K562 (cell line): Measurements from ENCODE around the gene MYOM1. TPM values are rescaled to one million over a fixed set of nuclear protein-coding genes. Genes with fewer than 3 reads are reported as not detected.

Source experiments
- ATAC-seq: fragments of 200-7000 bp; cut with Tn5 transposase; 3 replicates; pipeline ENCODE4 v1.9.1; 2020; ENCODE audit warnings: moderate library complexity
- BruUV-seq: library from RNA; stranded (reverse); fragments of 400-500 nt; replicated peaks from 2 replicates; lab custom pipeline; 2021; lab: Mats Ljungman, UMichigan
- CTCF ChIA-PET: fragments of 300-600 bp; formaldehyde crosslinking; extraction: SDS; loops from one replicate; lab custom pipeline; 2021; ENCODE audit warnings: low intra/inter-chr PET ratio; lab: Yijun Ruan, JAX
- POLR2A ChIA-PET: fragments of 300-600, 350-650 bp; sonication (Branson Sonifier 250); formaldehyde crosslinking; extraction: SDS; loops from one replicate; lab custom pipeline; 2021; ENCODE audit warnings: antibody characterized with exemption, inconsistent platforms; lab: Yijun Ruan, JAX
- DNase-seq, 4 experiments: peaks; one replicate each; pipeline versions ENCODE4 v3.0.0 to v3.0.0-alpha.2; 2011 to 2018; ENCODE audit warnings: low spot score in 3 of 4, mixed read lengths in 3 of 4; ENCODE audit errors: extremely low read depth in 1 of 4
- FAIRE-seq: peaks from 2 replicates; lab custom pipeline; 2011; peaks lifted over from hg19 to GRCh38; lab: Jason Lieb, UNC
- H2AFZ ChIP-seq: 2 replicates; pipeline ENCODE4 v1.6.0; 2011; ENCODE audit warnings: low read depth, low read length, control low read depth, inconsistent platforms
- H3K27ac ChIP-seq: fragments of 200-600 bp; 3 replicates; pipeline ENCODE4 v1.8.0; 2011; ENCODE audit warnings: low read depth, mild to moderate bottlenecking, control low read depth, inconsistent platforms, low read length, moderate library complexity, mixed read lengths; ENCODE audit errors: extremely low read depth
- H3K27me3 ChIP-seq, 2 experiments: fragments of 300-600 bp in 1 of 2; 2 replicates in 1 of 2; 3 replicates in 1 of 2; pipeline versions ENCODE4 v1.6.0 to v1.8.0; 2011; ENCODE audit warnings: inconsistent platforms in 2 of 2, low read length in 2 of 2, mild to moderate bottlenecking in 1 of 2, mixed read lengths in 1 of 2, moderate library complexity in 1 of 2; ENCODE audit not compliant: control insufficient read depth in 2 of 2, insufficient read depth in 2 of 2
- H3K36me3 ChIP-seq: fragments of 300-600 bp; 3 replicates; pipeline ENCODE4 v1.8.0; 2011; ENCODE audit warnings: mild to moderate bottlenecking, low read length, inconsistent platforms; ENCODE audit not compliant: control insufficient read depth, insufficient read depth
- H3K4me1 ChIP-seq, 2 experiments: fragments of 200-600 bp in 1 of 2; replicated peaks in 1 of 2; 2 replicates in 1 of 2; 3 replicates in 1 of 2; pipeline versions ENCODE4 v1.5.1 to v1.8.0; 2011; ENCODE audit warnings: inconsistent platforms in 2 of 2, low read length in 2 of 2, mild to moderate bottlenecking in 1 of 2, mixed read lengths in 1 of 2, moderate library complexity in 1 of 2; ENCODE audit not compliant: control insufficient read depth in 2 of 2, insufficient read depth in 2 of 2
- H3K4me2 ChIP-seq: 2 replicates; pipeline ENCODE4 v1.6.1; 2011; ENCODE audit warnings: low read length, control low read depth, inconsistent platforms, mixed read lengths; ENCODE audit not compliant: insufficient read depth
- H3K4me3 ChIP-seq: fragments of 200-600 bp; sonication (generic), shearing (Covaris generic); 2 replicates; pipeline ENCODE4 v1.5.1; 2016; ENCODE audit warnings: control low read depth, inconsistent platforms
- H3K79me2 ChIP-seq: fragments of 200-600 bp; 3 replicates; pipeline ENCODE4 v1.8.0; 2011; ENCODE audit warnings: low read length, inconsistent platforms; ENCODE audit not compliant: control insufficient read depth, insufficient read depth
- H3K9ac ChIP-seq, 2 experiments: 2 replicates each; pipeline versions ENCODE4 v1.6.0 to v1.6.1; 2011; ENCODE audit warnings: low read depth in 2 of 2, low read length in 2 of 2, control low read depth in 1 of 2, inconsistent platforms in 1 of 2, mild to moderate bottlenecking in 1 of 2, mixed read lengths in 1 of 2; ENCODE audit not compliant: insufficient read depth in 1 of 2
- H3K9me1 ChIP-seq: one replicate; pipeline ENCODE4 v1.6.0; 2011; ENCODE audit warnings: inconsistent platforms, mild to moderate bottlenecking, low read length, moderate library complexity; ENCODE audit not compliant: control insufficient read depth, insufficient read depth
- H3K9me3 ChIP-seq: replicated peaks from 2 replicates; pipeline ENCODE4 v1.5.1; 2011; ENCODE audit warnings: low read depth, low read length, inconsistent platforms; ENCODE audit not compliant: control insufficient read depth, insufficient read depth
- H4K20me1 ChIP-seq: replicated peaks from 2 replicates; pipeline ENCODE4 v1.6.1; 2011; ENCODE audit warnings: low read length, inconsistent platforms, mixed read lengths; ENCODE audit not compliant: control insufficient read depth, insufficient read depth
- BACH1 ChIP-seq: fragments of 200-800 bp; sonication (Bioruptor generic); IDR thresholded peaks from 2 replicates; pipeline ENCODE4 v1.6.1; 2016; ENCODE audit warnings: missing genetic modification characterization, missing compliant biosample characterization
- CTCF ChIP-seq, 3 experiments: IDR thresholded peaks in 2 of 3; conservative IDR thresholded peaks in 1 of 3; 2 replicates each; pipeline ENCODE4 v1.5.1; 2011 to 2012; ENCODE audit warnings: low read length in 3 of 3, mild to moderate bottlenecking in 3 of 3, control low read depth in 2 of 3, improper control_type of control experiment in 1 of 3, inconsistent platforms in 1 of 3, low read depth in 1 of 3, mixed read lengths in 1 of 3, moderate library complexity in 1 of 3; ENCODE audit not compliant: insufficient read depth in 2 of 3
- DMBX1 ChIP-seq: fragments of 250-450 bp; sonication (Bioruptor Pico); IDR thresholded peaks from 2 replicates; pipeline ENCODE4 v1.8.0; 2022; ENCODE audit warnings: inconsistent platforms, mild to moderate bottlenecking, moderate library complexity, borderline replicate concordance
- MEF2A ChIP-seq: IDR thresholded peaks from 2 replicates; pipeline ENCODE4 v1.6.1; 2011; ENCODE audit warnings: low read depth, mild to moderate bottlenecking, low read length, moderate library complexity; ENCODE audit not compliant: control insufficient read depth
- MEF2D ChIP-seq: conservative IDR thresholded peaks from 2 replicates; pipeline ENCODE4 v1.6.1; 2016; ENCODE audit warnings: low read depth, missing genetic modification characterization, missing compliant biosample characterization
- NEUROD1 ChIP-seq: fragments of 150-350 bp; IDR thresholded peaks from 2 replicates; pipeline ENCODE4 v1.6.1; 2014; ENCODE audit warnings: borderline replicate concordance, low read length, low read depth; ENCODE audit not compliant: partially characterized antibody
- OTX1 ChIP-seq: fragments of 450-650 bp; formaldehyde crosslinking; IDR thresholded peaks from 2 replicates; pipeline ENCODE4 v1.4.0; 2022; ENCODE audit warnings: mild to moderate bottlenecking
- RBM25 ChIP-seq: fragments of 200-400 bp; formaldehyde crosslinking; IDR thresholded peaks from 2 replicates; pipeline ENCODE4 v1.6.1; 2018; ENCODE audit warnings: low read length, low read depth, moderate library complexity; ENCODE audit not compliant: severe bottlenecking
- SMAD4 ChIP-seq: fragments of 250-450 bp; sonication (Bioruptor Pico); conservative IDR thresholded peaks from 2 replicates; pipeline ENCODE4 v1.8.0; 2021; ENCODE audit warnings: inconsistent platforms, mild to moderate bottlenecking, moderate library complexity
- ZNF311 ChIP-seq: fragments of 250-450 bp; sonication (Bioruptor Pico); IDR thresholded peaks from 2 replicates; pipeline ENCODE4 v1.4.0; 2020; ENCODE audit warnings: mild to moderate bottlenecking, moderate library complexity
- WGBS: fragments of 100-300 bp; shearing (Covaris generic); methylation state at CpG from one replicate; pipeline ENCODE4 v1.1.6; 2016; ENCODE audit warnings: low coverage, mixed read lengths; ENCODE audit not compliant: insufficient coverage; ENCODE audit errors: missing lambda C conversion rate; 5-methylcytosine and 5-hydroxymethylcytosine counted together
- in situ Hi-C: fragments of 300-500 bp; cut with MboI; formaldehyde crosslinking; loops from 4 replicates; pipeline ENCODE4 v1.15.0; 2018; ENCODE audit warnings: inconsistent platforms, mixed read lengths
- intact Hi-C: fragments of 100-400 bp; cut with micrococcal nuclease; formaldehyde crosslinking; loops from 2 replicates; pipeline ENCODE4 v1.14.2; 2022
- polyA plus RNA-seq, 8 experiments: library from polyadenylated mRNA; depleted of rRNA in 4 of 8; stranded (reverse) in 5 of 8; unstranded in 3 of 8; fragments of >200 nt; fragmentation: Nextera tagmentation in 2 of 8; fragmentation: Illumina TruSeq in 1 of 8; extraction: Ambion mirVana in 2 of 8; extraction: Trizol in 1 of 8; gene quantifications; 2 replicates each; pipeline versions ENCODE4 v1.2.1 to v1.2.3, GENCODE V29; 2011 to 2014; ENCODE audit warnings: inconsistent platforms in 1 of 8, missing spikeins in 1 of 8
- total RNA-seq, 7 experiments: library from RNA; depleted of rRNA in 6 of 7; stranded (reverse); fragments of >200 nt in 6 of 7; fragmentation: Illumina TruSeq in 2 of 7; extraction: Trizol in 2 of 7; gene quantifications; 2 replicates each; pipeline versions ENCODE4 v1.2.1 to v1.2.3, GENCODE V29; 2011 to 2021; ENCODE audit warnings: low replicate concordance in 1 of 7
- TF ChIP-seq, protein P1 (sequence below): fragments of 450-650 bp; IDR thresholded peaks from 2 replicates; pipeline ENCODE4 v1.6.1; 2016; ENCODE audit warnings: low read depth

MYOM1 gene
- total and polyA plus RNA-seq, 9 of the 15 experiments (the other 6 are each of a cell fraction or from before 2014, with no cell fraction given) = 0.01 to 0.62 (median 0.25) TPM

DNA sequence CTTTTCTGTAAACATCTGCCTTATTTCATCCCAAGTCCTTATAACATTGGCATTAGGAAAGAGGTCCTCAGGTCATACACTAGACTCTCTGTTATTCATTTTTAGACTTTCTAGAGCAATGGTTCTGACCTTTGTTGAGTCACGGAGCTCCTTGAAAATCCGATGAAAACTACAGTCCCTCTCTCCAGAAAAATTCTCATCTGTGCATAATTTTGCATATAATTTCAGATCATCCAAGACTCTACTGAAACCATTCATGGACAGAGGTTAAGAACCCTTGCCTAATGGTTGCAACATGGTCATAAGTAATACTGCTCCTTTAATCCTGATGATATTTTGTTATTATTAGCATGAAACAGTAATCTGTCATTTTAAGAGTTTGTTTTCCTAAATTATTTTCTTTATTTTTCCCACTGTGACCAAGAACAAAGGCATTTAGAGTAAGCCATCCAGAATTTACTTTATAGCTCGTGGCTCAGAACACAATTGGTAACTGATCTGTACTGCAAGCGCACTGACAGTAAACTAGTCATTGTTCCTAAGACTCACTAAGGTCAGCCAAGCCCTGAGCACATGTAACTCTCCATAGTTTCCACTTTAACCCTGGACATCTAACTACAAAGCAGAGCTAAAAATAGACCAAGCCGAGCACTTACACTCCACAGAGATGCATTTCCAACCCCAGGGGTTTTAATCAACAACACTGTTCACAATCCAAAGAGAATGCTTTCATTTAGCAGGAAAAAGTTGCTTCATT lies 8.4 kb downstream of the MYOM1 start:
- H3K27ac ChIP-seq = peak overlapping the region; percentile 7; the same call in 1 of the 3 replicates
- DNase-seq (peak in 1 of 4 experiments; percentile 43), FAIRE-seq (peak; percentile 56), ATAC-seq (peak; percentile 44)
- CTCF ChIA-PET = no interaction called here
- peak overlapping the region; percentile 78 for H2AFZ ChIP-seq
- H3K9me1 ChIP-seq = no peaks in the 10 kb centered on the region
- no peaks in the 10 kb centered on the region for H3K9me3 ChIP-seq
- POLR2A ChIA-PET = interaction anchor here (0.7 to 0.9 kb wide), 2 partner anchors 174 to 241 kb away, joined by 3 read pairs; no protein-coding TSS in a partner anchor
- no peak overlapping the region; a peak in 1 of 4 replicates for H3K9ac ChIP-seq
- no peaks in the 10 kb centered on the region for H3K27me3 ChIP-seq
- no peaks in the 10 kb centered on the region for H3K79me2 ChIP-seq
- intact Hi-C loops = no loop called here
- H3K4me3 ChIP-seq = no peak overlapping the region
- in situ Hi-C loops = no loop called here
- H3K36me3 ChIP-seq = no peaks in the 10 kb centered on the region; the same call in 2 of the 3 replicates
- no peak overlapping the region for H3K4me2 ChIP-seq
- no TSS peak for BruUV-seq
- H4K20me1 ChIP-seq = no peaks in the 10 kb centered on the region
- 50% methylated on average over 5 of the region's 5 CpGs for WGBS
- peaks cover 7 to 32% of the 10 kb centered on the region in 2 experiments; a peak in 4 of 5 replicates for H3K4me1 ChIP-seq
- TF ChIP-seq, protein P1, sequence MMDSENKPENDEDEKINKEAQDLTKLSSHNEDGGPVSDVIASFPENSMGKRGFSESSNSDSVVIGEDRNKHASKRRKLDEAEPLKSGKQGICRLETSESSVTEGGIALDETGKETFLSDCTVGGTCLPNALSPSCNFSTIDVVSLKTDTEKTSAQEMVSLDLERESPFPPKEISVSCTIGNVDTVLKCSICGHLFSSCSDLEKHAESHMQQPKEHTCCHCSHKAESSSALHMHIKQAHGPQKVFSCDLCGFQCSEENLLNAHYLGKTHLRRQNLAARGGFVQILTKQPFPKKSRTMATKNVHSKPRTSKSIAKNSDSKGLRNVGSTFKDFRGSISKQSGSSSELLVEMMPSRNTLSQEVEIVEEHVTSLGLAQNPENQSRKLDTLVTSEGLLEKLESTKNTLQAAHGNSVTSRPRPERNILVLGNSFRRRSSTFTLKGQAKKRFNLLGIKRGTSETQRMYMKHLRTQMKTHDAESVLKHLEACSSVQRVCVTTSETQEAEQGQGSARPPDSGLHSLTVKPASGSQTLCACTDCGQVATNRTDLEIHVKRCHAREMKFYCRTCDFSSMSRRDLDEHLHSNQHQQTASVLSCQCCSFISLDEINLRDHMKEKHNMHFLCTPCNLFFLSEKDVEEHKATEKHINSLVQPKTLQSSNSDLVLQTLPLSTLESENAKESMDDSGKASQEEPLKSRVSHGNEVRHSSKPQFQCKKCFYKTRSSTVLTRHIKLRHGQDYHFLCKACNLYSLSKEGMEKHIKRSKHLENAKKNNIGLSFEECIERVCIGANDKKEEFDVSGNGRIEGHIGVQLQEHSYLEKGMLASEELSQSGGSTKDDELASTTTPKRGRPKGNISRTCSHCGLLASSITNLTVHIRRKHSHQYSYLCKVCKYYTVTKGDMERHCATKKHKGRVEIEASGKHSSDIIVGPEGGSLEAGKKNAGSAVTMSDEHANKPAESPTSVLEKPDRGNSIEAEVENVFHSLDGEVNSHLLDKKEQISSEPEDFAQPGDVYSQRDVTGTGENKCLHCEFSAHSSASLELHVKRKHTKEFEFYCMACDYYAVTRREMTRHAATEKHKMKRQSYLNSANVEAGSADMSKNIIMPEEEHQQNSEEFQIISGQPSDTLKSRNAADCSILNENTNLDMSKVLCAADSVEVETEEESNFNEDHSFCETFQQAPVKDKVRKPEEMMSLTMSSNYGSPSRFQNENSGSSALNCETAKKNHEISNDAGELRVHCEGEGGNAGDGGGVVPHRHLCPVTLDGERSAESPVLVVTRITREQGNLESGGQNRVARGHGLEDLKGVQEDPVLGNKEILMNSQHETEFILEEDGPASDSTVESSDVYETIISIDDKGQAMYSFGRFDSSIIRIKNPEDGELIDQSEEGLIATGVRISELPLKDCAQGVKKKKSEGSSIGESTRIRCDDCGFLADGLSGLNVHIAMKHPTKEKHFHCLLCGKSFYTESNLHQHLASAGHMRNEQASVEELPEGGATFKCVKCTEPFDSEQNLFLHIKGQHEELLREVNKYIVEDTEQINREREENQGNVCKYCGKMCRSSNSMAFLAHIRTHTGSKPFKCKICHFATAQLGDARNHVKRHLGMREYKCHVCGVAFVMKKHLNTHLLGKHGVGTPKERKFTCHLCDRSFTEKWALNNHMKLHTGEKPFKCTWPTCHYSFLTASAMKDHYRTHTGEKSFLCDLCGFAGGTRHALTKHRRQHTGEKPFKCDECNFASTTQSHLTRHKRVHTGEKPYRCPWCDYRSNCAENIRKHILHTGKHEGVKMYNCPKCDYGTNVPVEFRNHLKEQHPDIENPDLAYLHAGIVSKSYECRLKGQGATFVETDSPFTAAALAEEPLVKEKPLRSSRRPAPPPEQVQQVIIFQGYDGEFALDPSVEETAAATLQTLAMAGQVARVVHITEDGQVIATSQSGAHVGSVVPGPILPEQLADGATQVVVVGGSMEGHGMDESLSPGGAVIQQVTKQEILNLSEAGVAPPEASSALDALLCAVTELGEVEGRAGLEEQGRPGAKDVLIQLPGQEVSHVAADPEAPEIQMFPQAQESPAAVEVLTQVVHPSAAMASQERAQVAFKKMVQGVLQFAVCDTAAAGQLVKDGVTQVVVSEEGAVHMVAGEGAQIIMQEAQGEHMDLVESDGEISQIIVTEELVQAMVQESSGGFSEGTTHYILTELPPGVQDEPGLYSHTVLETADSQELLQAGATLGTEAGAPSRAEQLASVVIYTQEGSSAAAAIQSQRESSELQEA = no peak
- TF ChIP-seq MEF2D (tag) (peak; percentile 88), NEUROD1 (no peak), BACH1 (tag) (no peak), MEF2A (peak; percentile 91), ZNF311 (CRISPR knock-in tag) (0 out of 2 replicates have a peak, but pooled peaks have one; percentile 10), SMAD4 (CRISPR knock-in tag) (0 out of 2 replicates have a peak, but pooled peaks have one; percentile 24), RBM25 (no peak), DMBX1 (CRISPR knock-in tag) (peak; percentile 53; the same call in 1 of the 2 replicates), OTX1 (CRISPR knock-in tag) (no peak), CTCF (IDR thresholded peaks at IDR 0.05 in 2 of 3, conservative IDR thresholded peaks at IDR 0.05 in 1 of 3; ENCODE audit: insufficient read depth in 2 of 3, low read depth in 1 of 3, low read length in 3 of 3) (no peak)
